Breast epithelium (tissue), 3 donors: ENCODE data around the gene SPANXN2.

ENCODE experiments used
- CTCF ChIP-seq, 3 donors: fragments of 450-650 bp; IDR thresholded peaks; one replicate each; pipeline ENCODE4 v1.5.1; 2016 to 2017; ENCODE audit warnings: antibody characterized with exemption in 3 of 3, mild to moderate bottlenecking in 3 of 3, moderate library complexity in 3 of 3
- POLR2AphosphoS5 ChIP-seq, 3 donors: sonication (generic); formaldehyde crosslinking; IDR thresholded peaks; one replicate each; pipeline ENCODE4 v1.6.1; 2017; ENCODE audit warnings: antibody characterized with exemption in 3 of 3

GRCh38 chrX:143683486-143683885 is 37.1 kb downstream of the SPANXN2 start:
- TF ChIP-seq CTCF (IDR thresholded peaks at IDR 0.05), result no peak
- no peak for TF ChIP-seq POLR2AphosphoS5 (IDR thresholded peaks at IDR 0.05)
